IPS-NIHi11 (cell line): ENCODE measurements around the gene XYLT1.
A peak's percentile ranks its signal among the peaks of the same experiment; 100 is the strongest.
"Not testable (repeated sequence)": the region's sequence is repeated elsewhere in the genome, so short reads cannot be mapped to it uniquely, and the experiment has no call there.

Experiments used
- DNase-seq: peaks from one replicate; pipeline ENCODE4 v3.0.0; 2012; ENCODE audit warnings: mixed read lengths, low spot score

Gene XYLT1

GRCh38 chr16:17491140-17491662 is 20.4 kb upstream of the XYLT1 start:
- no peak for DNase-seq

- no peak for DNase-seq
These were observed 17.7 kb upstream of the XYLT1 start for GRCh38 chr16:17488506-17488905.

- DNase-seq = no peak
These were observed 12.6 kb upstream of the XYLT1 start for GRCh38 chr16:17483351-17483750.

DNA sequence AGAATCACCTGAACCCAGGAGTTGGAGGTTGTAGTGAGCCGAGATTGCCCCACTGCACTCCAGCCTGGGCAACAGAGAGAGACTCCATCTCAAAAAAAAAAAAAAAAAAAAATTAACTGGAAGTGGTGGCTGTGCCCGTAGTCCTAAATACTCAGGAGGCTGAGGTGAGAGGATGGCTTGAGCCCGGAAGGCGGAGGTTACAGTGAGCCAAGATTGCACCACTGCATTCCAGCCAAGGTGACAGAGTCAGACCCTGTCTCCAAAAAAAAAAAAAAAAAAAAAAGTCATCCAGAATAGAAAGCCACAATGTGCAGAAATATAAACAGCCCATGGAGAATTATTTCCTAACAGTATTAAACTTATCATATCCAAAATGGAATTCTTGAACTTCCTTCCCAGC is 11.6 kb upstream of the XYLT1 start:
- not testable (repeated sequence) for DNase-seq

- DNase-seq = no peak
These were observed 11.0 kb upstream of the XYLT1 start for GRCh38 chr16:17481736-17482135.

- DNase-seq = not testable (repeated sequence)
These were observed 6.4 kb upstream of the XYLT1 start for GRCh38 chr16:17477260-17477545.

- DNase-seq = peak; percentile 75
These were observed 5.9 kb upstream of the XYLT1 start for GRCh38 chr16:17476414-17477259.

DNA sequence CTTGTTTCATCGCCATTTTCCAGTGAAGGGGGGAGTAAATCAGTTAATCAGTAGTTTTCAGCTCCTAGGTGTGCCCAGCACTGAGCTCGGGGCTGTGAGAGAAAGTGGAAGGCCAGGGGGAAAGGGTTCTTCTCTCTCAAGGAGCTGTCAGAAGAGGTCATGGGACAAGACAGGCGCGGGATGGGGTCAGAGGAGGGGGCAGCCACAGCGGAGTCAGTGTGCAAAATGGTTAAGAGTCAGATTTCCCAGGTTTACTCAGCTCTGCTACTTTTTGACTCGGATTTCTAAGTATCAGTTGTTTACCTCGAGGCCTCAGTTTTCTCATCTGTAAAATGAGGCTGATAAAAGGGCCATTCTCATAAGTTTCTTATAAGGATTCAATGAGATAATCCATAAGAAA is 4.3 kb upstream of the XYLT1 start:
- DNase-seq = no peak

GRCh38 chr16:17474572-17474971 is 3.8 kb upstream of the XYLT1 start:
- no peak for DNase-seq

- no peak for DNase-seq
These were observed 3.3 kb upstream of the XYLT1 start for GRCh38 chr16:17474037-17474436.

GRCh38 chr16:17471719-17472461 is 1.1 kb upstream of the XYLT1 start:
- no peak for DNase-seq

DNA sequence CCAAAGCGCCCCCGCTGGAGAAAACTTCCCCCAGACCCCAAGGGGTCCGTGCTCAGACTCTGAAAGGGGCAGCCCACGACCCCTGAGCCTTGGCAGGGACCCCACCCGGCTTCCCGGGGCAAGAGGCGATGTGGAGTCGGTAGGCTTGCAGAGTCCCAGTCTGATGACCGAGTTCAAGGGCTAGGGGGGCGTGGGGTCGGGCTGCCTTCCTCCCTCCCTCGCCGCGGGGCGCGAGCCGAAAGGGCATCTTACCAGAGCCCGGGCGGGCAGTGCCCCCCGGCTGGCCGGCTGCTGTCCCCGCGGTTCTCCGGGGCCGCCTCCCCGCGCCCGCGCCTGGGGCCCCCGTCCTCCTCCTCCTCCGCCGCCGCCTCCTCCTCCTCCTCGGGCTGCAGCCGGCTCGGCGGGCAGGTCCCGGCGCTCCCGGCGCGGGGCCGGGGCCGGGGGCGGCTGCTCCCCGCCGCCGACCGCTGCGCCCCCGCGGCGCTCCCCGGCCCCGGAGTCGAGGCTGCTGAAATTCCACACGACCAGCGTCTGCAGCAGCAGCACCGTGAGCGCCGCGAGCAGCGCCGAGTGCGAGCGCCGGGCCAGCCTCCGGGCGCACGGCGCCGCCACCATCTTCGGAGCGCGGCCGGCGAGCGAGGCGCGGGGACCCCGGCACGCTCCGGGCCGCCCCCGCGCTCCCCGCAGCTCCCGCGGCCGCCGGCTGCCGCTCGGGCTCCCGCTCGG is 415 bp downstream of the XYLT1 start:
- DNase-seq = no peak

DNA sequence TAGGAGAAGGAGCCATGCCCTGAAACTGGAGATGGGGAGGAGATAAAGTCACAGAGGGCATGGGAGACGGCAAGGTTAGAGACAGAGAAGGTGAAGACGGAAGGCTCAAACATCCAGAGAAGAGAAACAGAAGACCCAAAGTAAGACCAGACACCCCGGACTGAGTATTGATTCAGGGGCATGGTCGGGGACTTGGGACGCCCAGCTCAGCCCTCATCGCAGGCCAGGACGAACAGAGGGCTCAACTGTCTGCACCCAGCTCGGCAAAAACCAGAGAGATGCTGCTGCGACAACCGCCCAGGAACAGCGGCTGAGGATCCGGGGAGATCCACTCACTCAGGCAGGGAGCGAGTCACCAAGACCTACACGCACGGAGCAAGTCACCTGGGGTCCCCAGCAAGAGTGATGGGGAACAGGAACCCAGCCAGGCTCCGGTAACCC is 999 bp downstream of the XYLT1 start:
- no peak for DNase-seq

DNA sequence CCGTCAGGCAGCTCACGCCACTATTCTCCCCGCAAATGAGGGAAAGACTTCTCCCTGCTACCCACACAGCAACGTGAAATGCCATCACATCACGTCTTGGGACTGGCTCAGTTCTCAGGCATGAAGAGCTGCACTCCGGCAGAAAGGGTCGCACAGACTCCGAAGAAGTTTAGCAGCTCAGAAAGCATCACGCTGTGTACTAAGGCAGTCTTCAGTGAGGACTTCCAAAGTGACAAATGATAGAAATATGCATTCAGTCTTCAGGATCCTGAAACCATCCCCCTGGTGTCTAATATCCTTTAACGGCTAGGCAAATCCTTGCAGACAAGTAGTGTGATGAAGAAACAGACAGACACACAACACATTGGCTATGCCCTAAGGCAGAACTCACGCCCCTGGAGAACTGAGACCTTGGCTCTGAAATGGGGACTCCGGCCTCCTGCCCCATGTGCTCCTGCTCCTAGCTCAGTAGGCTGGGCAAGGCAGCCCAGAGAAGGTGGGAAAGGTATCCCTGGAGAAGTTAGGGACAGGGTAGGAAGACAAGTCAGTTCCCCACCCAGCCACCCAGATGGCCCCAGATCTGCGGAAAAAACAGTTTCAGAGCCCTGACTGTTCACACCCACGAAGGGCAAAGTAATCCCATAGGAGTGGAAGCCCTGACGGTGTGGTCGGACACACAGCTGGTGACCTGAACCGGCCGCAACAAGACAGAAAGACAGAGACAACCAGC is 1.6 kb downstream of the XYLT1 start:
- no peak for DNase-seq

DNA sequence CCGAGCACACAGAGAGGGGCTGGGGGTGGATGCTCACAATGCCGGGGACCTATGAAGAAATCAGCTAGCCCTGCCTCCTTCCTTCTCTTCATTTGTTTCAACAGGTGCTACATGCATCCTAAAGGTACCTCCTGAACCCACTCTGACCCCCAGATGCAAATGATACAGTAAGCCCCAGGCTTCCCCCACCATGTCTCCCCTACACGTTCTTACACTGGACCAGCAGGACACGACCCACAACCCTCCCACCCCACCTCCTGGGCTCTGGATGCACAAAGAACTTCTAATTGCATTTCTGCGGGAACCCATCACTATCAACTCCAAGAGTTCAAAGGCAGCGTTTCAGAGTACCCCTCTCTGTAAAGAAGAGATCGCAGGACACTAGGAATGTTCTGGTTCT is 2.1 kb downstream of the XYLT1 start:
- no peak for DNase-seq

GRCh38 chr16:17467923-17468540 is 2.7 kb downstream of the XYLT1 start:
- DNase-seq = peak; percentile 61

DNA sequence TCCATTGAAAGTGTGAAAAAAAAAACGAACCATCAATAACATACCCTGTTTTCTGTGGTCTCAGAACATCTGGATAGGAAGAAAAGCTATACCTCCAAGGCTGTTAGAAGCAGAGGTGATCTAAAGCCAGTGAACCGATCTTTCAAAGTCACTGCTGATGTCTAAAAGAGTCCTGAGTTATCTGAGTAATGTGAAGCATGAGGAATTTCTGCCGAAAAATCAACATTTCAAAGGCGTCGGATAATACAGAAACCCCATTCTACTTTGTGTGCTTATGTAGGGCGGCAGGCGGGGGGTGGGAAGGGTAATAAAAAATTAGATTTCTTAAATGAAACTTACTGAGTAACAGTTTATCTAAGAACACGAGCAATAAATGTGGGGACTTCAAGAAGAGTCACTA is 3.9 kb downstream of the XYLT1 start:
- DNase-seq = no peak

GRCh38 chr16:17465460-17465859 is 5.3 kb downstream of the XYLT1 start:
- DNase-seq = no peak

GRCh38 chr16:17463335-17463734 is 7.4 kb downstream of the XYLT1 start:
- DNase-seq = no peak

- DNase-seq = no peak
These were observed 8.6 kb downstream of the XYLT1 start for GRCh38 chr16:17461951-17462729.

GRCh38 chr16:17460890-17461289 is 9.9 kb downstream of the XYLT1 start:
- DNase-seq = no peak
